ENCODE results near the gene LSM14B. TPM values are rescaled to one million over a fixed set of nuclear protein-coding genes. Genes with fewer than 3 reads are reported as not detected.

The LSM14B gene
- polyA plus RNA-seq, 1 donor = 47.6 TPM

DNA sequence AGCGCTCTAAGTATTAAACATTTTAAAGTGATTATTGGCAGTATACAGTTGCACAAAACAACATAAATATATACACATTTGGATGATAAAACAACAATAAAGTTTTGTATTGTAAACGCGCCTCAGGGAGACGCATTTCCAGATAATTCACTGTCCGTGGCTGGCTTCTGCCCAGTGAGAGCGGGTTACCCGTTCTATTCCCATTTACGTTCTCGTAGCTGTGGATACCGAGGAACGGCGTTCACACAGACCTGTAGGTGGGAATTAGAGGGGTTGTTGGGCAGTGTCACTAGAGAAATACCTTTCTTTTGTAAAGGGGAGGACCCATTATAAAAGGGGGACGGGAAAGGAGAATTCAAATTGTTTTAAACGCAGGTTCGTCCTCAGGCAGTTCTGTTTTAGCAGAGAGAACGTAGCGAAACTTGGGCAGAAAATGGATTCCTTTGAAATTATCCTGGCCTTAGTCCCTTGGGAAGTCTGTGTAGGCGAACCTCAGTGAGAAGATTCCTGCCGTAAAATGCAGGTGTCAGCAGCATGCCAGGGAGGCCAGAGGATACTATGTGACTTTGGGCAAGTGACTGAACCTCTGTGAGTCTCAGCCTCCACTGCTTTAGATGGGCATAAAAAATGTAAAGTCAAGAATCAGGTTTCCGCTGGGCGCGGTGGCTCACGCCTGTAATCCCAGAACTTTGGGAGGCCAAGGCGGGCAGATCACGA lies 61.3 kb downstream of the LSM14B start:
- 0% methylated on average over 1 of the region's 25 CpGs for WGBS (ENCODE audit: insufficient coverage, low lambda C conversion rate)

More for the DNA sequence above, 61.3 kb downstream of the LSM14B start:
- no peaks in the 10 kb centered on the region for H3K4me1 ChIP-seq (ENCODE audit: control insufficient read depth, insufficient read depth, low read length)
- no peak for DNase-seq
- peaks cover 13% of the 10 kb centered on the region for H3K36me3 ChIP-seq (ENCODE audit: control insufficient read depth, insufficient read depth, low read length)
- H3K4me3 ChIP-seq (ENCODE audit: low read length) = peak overlapping the region; percentile 84
- no peaks in the 10 kb centered on the region for H3K9me3 ChIP-seq (ENCODE audit: control insufficient read depth, low read depth, low read length)
- no peaks in the 10 kb centered on the region for H3K27me3 ChIP-seq (ENCODE audit: control insufficient read depth, insufficient read depth, low read length)
- no peak overlapping the region for H3K27ac ChIP-seq (ENCODE audit: low read length)

Other genes with a start within 250 kb of the LSM14B start
- 17.4 TPM for gene TAF4, start 56.6 kb upstream of the LSM14B start, polyA plus RNA-seq
- 163 TPM for gene PSMA7, start 20.9 kb downstream of the LSM14B start, polyA plus RNA-seq
- 18.2 TPM for gene SS18L1, start 21.3 kb downstream of the LSM14B start, polyA plus RNA-seq
- 30.9 TPM for gene MTG2, start 60.6 kb downstream of the LSM14B start, polyA plus RNA-seq
- gene HRH3, start 97.8 kb downstream of the LSM14B start, polyA plus RNA-seq = 0.33 TPM
- 35.7 TPM for gene OSBPL2, start 116.0 kb downstream of the LSM14B start, polyA plus RNA-seq
- gene ADRM1, start 180.5 kb downstream of the LSM14B start, polyA plus RNA-seq = 50.4 TPM
- 92.1 TPM for gene LAMA5, start 244.8 kb downstream of the LSM14B start, polyA plus RNA-seq

Data from large intestine (tissue), 3 donors.